Measurements from ENCODE around the gene INPP4A.

INPP4A gene

GRCh38 chr2:98514879-98515249 is 70.2 kb downstream of the INPP4A start:
- DNase-seq (ENCODE audit: low spot score): no peak

DNA sequence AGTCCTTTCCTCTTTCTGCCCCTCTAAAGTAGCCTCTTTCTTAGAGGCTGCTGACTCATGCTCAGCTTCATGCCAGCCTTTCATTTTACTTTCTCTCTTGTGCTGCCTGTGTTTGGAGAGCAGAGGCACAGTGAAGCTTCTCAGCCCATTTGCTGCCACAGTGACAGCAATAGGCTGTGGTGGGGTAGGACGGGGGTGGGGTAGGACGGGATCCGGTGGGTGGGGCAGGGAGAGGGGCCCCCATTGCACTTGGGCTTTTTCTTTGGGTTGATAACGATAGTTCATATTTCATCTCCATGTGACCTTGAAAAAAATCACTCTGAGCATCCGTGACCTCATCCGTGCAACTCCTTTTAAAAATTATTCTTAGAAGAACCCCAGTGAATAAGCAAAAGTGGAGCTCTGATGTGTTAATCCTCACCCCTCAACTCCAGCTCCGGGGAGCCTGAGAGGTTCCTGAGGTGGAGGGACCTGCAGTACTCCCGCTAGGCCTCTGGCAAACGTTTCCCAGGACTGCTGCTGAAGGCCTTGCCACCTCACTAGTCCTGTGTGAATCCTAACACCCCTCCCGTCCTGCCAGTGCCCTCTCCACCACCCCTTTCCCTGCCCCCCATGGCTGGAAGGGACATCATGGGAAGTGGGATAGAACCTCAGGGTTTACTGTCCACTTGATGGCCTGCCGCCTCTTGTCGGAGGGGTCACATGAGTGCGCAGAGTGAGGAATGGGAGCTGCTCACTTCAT is 70.8 kb downstream of the INPP4A start:
- no peak for DNase-seq (ENCODE audit: low spot score)

DNA sequence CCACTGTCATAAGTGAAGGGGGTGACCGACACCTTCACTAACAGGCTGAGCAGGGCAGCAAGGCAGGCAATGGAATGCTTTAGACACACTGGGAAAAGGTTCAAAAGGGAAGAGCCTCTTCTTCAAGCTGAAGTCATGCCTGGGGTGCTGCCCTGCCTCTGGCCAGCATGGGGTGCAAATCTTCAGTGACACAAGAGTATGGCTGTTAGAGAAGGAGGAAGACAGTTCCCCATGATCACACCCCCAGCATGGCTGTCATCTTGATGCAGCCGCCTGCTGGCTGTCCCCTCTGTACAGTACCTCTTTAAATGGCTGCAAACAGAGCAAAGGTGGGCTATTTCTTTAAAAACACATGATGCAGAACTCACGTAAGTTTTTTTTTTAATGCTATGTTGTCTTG is 71.9 kb downstream of the INPP4A start:
- no peak for DNase-seq (ENCODE audit: low spot score)

DNA sequence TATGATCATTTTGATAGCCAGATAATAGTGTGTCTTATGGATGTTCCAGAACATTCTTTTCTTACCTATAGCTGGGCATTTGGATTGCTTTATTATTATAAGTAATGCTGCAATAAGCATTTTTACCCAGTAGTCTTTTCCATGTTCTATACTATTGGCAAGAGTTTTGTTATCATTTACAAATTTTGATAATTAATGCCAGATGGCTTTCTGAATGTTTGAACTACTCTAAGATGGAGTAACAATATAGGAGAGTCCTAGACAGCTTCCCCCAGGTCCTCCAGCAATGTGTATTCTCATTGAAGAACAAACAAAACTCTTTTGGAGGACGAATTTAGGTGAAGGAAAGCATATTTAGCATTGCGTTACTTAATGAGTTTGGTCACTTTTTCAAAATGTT is 73.0 kb downstream of the INPP4A start:
- no peak for DNase-seq (ENCODE audit: low spot score)

- no peak for DNase-seq (ENCODE audit: low spot score)
Measured at GRCh38 chr2:98518101-98518500, 73.4 kb downstream of the INPP4A start.

DNA sequence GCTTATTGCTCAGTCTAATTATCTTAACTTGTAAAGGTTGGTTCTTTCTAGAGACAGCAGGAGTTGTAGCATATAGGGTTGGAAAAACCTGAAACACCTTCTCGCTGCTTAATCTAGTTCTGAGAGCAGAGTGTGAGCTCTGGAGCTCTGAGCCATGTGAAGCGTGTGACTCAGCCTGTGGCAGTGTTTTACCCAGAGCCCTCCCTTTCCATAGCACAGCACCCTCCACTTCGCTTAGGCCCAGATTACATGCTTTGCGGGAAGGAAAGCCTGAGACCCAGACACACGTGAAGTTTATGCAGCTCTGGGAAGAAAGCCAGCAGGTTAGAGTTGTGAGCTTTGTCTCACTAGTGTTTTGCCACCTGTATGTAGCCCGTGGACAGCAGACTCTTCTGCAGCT is 74.5 kb downstream of the INPP4A start:
- no peak for DNase-seq (ENCODE audit: low spot score)

- DNase-seq (ENCODE audit: low spot score): no peak
Measured at GRCh38 chr2:98519851-98520250, 75.2 kb downstream of the INPP4A start.

DNA sequence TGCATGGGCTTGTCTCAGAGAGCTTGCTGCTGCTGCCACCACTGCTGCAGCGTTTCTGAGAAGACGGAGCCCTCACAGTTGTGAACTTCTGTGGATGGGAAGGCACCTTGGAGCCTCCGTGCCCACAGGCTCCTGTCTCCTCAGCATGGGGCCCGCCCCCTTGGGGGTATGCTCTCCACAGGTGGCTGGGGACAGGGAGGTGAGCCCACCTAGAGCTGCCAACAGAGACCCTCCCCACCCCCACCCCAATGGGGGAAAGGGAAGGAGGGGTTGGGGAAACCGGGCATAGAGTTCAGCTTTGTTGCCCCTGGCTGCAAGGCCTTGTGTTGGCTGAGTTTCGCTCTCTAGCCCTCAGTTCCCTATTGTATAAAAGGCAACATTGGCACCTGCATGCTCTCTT is 76.1 kb downstream of the INPP4A start:
- DNase-seq (ENCODE audit: low spot score): no peak

DNA sequence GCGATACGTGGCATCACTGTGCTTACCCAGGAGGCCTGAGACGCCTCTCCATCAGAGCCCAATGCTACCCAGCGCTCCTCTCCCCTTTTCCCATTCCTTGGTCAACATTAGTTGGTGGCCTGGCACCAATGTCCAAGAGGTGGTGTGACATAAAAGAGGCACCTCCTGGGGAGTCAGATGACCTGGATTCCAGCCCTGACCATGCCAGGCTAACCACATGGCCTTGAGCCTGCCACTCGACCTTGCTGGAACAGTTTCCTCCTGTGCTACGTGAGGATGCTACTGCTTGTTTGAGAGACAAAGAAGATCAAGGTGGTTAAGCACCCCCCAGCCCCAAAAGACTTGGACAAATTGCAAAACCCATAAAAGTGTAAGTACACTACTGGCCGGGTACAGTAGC is 76.6 kb downstream of the INPP4A start:
- no peak for DNase-seq (ENCODE audit: low spot score)

- DNase-seq (ENCODE audit: low spot score): peak; percentile 81
Measured at GRCh38 chr2:98522854-98523253, 78.2 kb downstream of the INPP4A start.

DNA sequence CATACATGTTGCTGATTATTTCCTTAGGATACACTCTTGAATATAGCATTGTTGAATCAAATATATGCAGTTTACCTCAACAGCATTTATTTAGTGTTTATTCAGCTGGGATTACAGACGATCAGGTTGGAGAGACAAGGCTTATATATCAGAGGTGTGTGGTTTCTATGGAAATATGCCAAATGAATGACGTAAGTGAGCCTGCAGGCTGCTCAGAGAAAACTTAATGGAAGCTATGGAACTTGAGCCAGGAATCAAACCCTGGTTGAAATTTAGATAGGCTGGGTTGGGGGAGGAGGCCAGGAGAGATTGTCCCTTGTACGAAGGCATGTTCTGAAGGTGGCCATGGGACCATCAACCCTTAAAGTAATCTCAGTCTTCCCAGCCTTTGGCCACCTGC is 79.5 kb downstream of the INPP4A start:
- no peak for DNase-seq (ENCODE audit: low spot score)

DNA sequence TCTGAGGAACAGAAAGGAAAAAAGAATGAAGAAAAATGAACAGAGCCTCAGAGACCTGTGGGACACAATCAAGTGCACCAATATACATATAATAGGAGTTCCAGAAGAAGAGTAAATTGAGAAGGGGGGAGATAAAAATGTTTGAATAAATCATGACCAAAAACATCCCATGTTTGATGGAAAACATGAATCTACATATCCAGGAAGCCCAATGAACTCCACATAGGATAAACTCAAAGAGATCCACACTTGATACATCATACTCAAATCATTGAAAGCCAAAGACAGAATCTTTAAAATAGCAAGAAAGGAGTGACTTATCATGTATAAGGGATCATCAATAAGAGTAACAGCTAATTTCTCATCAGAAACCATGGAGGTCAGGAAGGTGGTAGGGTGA is 83.7 kb downstream of the INPP4A start:
- no peak for DNase-seq (ENCODE audit: low spot score)

GRCh38 chr2:98530114-98530513 is 85.5 kb downstream of the INPP4A start:
- DNase-seq (ENCODE audit: low spot score): no peak

GRCh38 chr2:98532756-98533155 is 88.1 kb downstream of the INPP4A start:
- no peak for DNase-seq (ENCODE audit: low spot score)

- no peak for DNase-seq (ENCODE audit: low spot score)
Measured at GRCh38 chr2:98533547-98533946, 88.9 kb downstream of the INPP4A start.

GRCh38 chr2:98534761-98535160 is 90.1 kb downstream of the INPP4A start:
- no peak for DNase-seq (ENCODE audit: low spot score)

DNA sequence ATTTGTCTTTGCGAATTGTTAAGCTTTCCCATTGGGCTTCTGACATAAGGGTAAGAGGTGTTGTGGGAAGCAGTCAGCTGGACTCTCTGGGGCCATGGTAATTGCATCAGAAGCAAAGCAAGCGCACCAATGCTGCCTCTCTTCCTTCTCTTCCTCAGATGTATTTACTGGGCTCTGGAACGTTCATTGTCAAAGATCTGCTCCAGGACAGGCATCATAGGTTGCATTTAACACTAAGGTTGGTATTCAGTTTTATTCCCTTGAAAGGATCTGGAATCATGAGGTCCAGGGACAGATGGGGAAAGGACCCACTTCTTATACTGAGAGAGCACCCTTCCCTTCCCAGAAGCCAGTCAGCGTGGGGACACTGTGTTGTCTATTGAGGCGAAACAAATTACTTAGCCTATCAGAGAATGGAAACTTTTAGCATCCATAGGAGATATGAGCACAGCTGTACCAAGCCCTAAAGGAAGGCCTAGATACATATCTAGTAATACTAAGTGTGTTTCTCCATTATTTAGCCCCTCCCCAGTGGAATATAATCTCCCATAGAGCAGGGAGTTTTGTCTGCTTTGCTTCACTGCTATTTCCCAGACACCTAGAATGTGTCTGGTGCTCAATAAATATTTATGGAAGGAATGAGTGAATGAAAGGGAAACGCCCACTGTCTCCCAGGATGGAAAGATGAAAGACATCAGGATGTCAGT is 91.5 kb downstream of the INPP4A start:
- DNase-seq (ENCODE audit: low spot score): no peak

- no peak for DNase-seq (ENCODE audit: low spot score)
Measured at GRCh38 chr2:98537390-98538126, 92.9 kb downstream of the INPP4A start.

DNA sequence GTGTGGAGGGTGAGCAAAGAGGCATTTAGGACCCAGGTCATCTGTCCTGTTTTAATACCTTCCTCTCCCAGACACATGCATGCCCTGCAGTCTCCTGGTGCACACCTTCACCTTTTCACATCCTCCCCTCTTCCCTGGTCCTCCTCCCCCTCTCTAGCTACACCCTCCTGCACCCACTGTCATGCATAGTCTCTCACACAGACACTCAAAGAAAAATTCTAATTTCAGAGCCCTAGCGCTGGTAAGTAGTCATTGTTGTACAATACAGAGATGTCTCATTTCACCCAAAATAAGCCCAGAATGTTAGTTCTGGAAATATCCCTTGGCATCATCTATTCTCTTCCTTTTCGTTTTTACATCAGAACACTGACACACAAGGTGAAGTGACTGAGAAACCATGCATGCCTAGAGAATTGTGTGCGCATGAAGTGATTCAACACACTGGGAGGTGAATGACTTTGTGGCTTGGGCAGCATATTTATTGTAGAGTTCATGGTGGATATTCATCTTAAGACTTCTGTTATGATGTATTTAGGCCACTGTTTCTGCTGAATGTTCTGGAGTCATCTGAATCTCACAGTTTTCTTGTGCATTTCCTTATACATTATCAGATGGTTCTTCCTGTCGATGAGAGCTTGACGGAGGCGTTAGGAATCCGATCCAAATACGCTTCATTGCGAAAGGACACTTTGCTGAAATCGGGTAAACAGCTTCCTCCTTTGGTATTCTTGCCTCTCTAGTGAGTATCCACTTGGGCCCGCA is 93.8 kb downstream of the INPP4A start:
- no peak for DNase-seq (ENCODE audit: low spot score)

DNA sequence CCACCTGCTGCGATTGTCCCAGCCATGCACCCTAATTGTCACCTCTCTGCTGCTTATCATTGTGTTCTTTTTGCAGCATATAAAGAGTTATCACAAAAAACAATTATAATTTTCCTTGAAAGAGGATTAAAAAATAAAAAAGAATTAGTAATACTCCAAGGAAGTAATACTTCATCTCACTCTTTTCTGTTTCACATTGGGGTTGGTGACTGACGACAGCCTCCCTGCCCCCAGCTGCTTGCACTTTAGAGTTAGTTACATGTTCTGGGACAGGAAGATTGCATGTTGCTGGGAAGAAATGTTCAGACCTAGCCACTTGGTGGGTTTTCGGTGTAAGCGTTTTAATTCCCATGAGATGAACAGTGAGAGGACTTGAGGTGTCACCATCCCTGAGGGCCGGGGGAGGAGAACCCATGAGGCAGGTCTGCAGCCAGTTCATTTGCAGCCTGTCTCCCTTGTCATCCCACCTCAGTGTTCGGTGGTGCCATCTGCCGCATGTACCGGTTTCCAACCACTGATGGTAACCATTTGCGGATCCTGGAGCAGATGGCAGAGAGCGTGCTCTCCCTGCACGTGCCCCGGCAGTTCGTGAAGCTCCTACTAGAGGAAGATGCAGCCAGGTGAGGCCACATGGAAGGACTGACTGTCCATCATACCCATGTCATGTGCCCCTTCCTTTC is 94.5 kb downstream of the INPP4A start:
- no peak for DNase-seq (ENCODE audit: low spot score)

GRCh38 chr2:98540536-98540935 is 95.9 kb downstream of the INPP4A start:
- no peak for DNase-seq (ENCODE audit: low spot score)

DNA sequence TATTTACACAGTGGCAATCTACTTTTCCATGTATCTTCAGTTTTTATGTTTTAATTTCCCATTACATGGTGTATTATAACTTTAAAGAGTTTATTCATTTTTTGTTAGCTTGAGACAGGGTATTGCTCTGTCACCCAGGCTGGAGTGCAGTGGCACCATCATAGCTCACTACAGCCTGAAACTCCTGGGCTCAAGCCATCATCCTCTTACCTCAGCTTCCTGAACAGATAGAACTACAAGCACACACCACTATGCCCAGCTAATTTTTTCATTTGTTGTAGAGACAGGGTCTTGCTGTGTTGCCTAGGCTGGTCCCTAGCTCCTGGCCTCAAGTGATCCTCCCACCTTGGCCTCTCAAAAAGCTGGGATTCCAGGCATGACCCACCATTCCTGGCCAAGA is 96.8 kb downstream of the INPP4A start:
- DNase-seq (ENCODE audit: low spot score): no peak

Data from kidney capillary endothelial cell (primary cell).